CD4-positive, alpha-beta T cell (primary cell): Measurements from ENCODE around the gene SETD3. TPM values are rescaled to one million over a fixed set of nuclear protein-coding genes. Genes with fewer than 3 reads are reported as not detected.

Source experiments
- ATAC-seq: fragments of 200-7000 bp; cut with Tn5 transposase; one replicate; pipeline ENCODE4 v1.10.0; 2022; ENCODE audit warnings: mild to moderate bottlenecking; ENCODE audit not compliant: poor library complexity
- CTCF ChIA-PET: fragments of 350-600 bp; sonication (Branson Sonifier 250); formaldehyde crosslinking; loops from one replicate; lab custom pipeline; 2021; ENCODE audit warnings: antibody characterized with exemption, inconsistent platforms; lab: Charles Lee
- POLR2A ChIA-PET: fragments of 350-600 bp; sonication (Branson Sonifier 250); formaldehyde crosslinking; loops from one replicate; lab custom pipeline; 2021; ENCODE audit warnings: antibody characterized with exemption, inconsistent platforms; lab: Charles Lee
- DNase-seq, 14 experiments: peaks; one replicate each; pipeline ENCODE4 v3.0.0-alpha.2; 2013 to 2020; ENCODE audit warnings: mixed read lengths in 2 of 14
- H3K27ac ChIP-seq, 2 donors: one replicate each; pipeline versions ENCODE4 v1.5.1 to v1.7.0; 2013; ENCODE audit warnings: low read length in 2 of 2, low read depth in 1 of 2, mild to moderate bottlenecking in 1 of 2
- H3K27me3 ChIP-seq, 2 experiments: 1 replicate in 1 of 2; 2 replicates in 1 of 2; pipeline versions ENCODE4 v1.6.1 to v1.7.0; 2013; ENCODE audit warnings: low read length in 2 of 2, control low read depth in 1 of 2, mild to moderate bottlenecking in 1 of 2, moderate library complexity in 1 of 2; ENCODE audit not compliant: insufficient read depth in 2 of 2, control insufficient read depth in 1 of 2
- H3K36me3 ChIP-seq: one replicate; pipeline ENCODE4 v1.6.1; 2013; ENCODE audit warnings: low read length, control low read depth; ENCODE audit not compliant: insufficient read depth
- H3K4me1 ChIP-seq: one replicate; pipeline ENCODE4 v1.6.1; 2013; ENCODE audit warnings: low read length, control low read depth; ENCODE audit not compliant: insufficient read depth
- H3K4me3 ChIP-seq: one replicate; pipeline ENCODE4 v1.5.1; 2013; ENCODE audit warnings: mild to moderate bottlenecking, low read length, moderate library complexity
- H3K9me3 ChIP-seq, 2 experiments: 1 replicate in 1 of 2; 2 replicates in 1 of 2; pipeline versions ENCODE4 v1.6.1 to v1.7.0; 2013; ENCODE audit warnings: low read length in 2 of 2, mild to moderate bottlenecking in 2 of 2, control low read depth in 1 of 2, moderate library complexity in 1 of 2; ENCODE audit not compliant: control insufficient read depth in 1 of 2, insufficient read depth in 1 of 2
- H3K27ac Mint-ChIP-seq: one replicate; pipeline ENCODE4 v1.8.0; 2020; ENCODE audit warnings: mixed read lengths
- H3K27me3 Mint-ChIP-seq: one replicate; pipeline ENCODE4 v1.8.0; 2021; ENCODE audit warnings: mixed read lengths
- H3K36me3 Mint-ChIP-seq: one replicate; pipeline ENCODE4 v1.8.0; 2021; ENCODE audit warnings: low read depth, mixed read lengths
- H3K4me1 Mint-ChIP-seq: one replicate; pipeline ENCODE4 v1.8.0; 2021; ENCODE audit warnings: low read depth, mixed read lengths
- H3K4me3 Mint-ChIP-seq: one replicate; pipeline ENCODE4 v1.8.0; 2020; ENCODE audit warnings: mild to moderate bottlenecking, mixed read lengths
- H3K9me3 Mint-ChIP-seq: one replicate; pipeline ENCODE4 v1.8.0; 2020; ENCODE audit warnings: mixed read lengths
- CTCF ChIP-seq: fragments of 200-600 bp; IDR thresholded peaks from one replicate; pipeline ENCODE4 v1.8.0; 2022; ENCODE audit warnings: antibody characterized with exemption, mild to moderate bottlenecking
- intact Hi-C, 2 experiments: fragments of 100-400 bp; cut with DNase I in 1 of 2; cut with micrococcal nuclease in 1 of 2; formaldehyde crosslinking; loops; one replicate each; pipeline versions ENCODE4 v1.15.1 to v1.9.0; 2023 to 2025; cut with DNase I, micrococcal nuclease
- total RNA-seq, 174 experiments: library from RNA in 2 of 174; stranded (reverse) in 2 of 174; gene quantifications; one replicate each; pipeline ENCODE4 v1.2.3 and lab custom pipeline; 2021 to 2026

Gene SETD3
- total RNA-seq, 2 experiments from 2014 or later, result 46.1 to 51.4 TPM

DNA sequence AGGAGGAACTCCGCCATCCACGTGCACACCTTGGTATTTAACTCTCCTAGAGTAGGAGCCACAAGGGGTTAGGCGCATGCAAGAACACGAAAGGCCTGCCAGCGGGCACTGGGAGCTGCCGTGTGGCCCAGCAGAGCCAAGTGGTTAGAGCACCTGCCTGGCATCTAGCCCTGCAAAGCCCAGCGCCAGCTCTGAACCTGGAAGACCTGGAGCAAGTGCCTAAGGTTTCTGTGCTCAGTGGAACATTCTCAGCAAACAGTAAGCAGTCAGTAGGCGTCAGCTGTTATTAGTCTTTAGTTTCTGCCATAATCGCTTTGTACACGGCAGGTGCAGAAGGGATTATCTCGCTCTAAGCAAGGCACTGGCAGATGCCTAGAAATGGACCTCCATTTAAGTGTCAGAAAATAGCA is 55.4 kb downstream of the SETD3 start:
- intact Hi-C loops, result no loop called here
- H3K4me1 ChIP-seq, result no peaks in the 10 kb centered on the region

GRCh38 chr14:99424306-99424877 is 56.3 kb downstream of the SETD3 start:
- no peak overlapping the region for H3K4me3 ChIP-seq
- no peak for TF ChIP-seq CTCF
- no peaks in the 10 kb centered on the region for H3K4me1 ChIP-seq
- H3K36me3 ChIP-seq, result peaks cover 31% of the 10 kb centered on the region
- ATAC-seq (no peak), DNase-seq (no peak)
- Mint-ChIP-seq H3K27ac (peak overlapping the region; percentile 1), H3K9me3 (peaks cover 3% of the 10 kb centered on the region), H3K36me3 (peaks cover 44% of the 10 kb centered on the region), H3K4me1 (peaks cover 24% of the 10 kb centered on the region), H3K27me3 (no peaks in the 10 kb centered on the region), H3K4me3 (no peak overlapping the region)
- CTCF ChIA-PET, result no interaction called here
- intact Hi-C loops, result no loop called here
- no peak overlapping the region for H3K27ac ChIP-seq
- H3K27me3 ChIP-seq, result no peaks in the 10 kb centered on the region
- peaks cover 0 to 8% of the 10 kb centered on the region in 2 experiments for H3K9me3 ChIP-seq
- POLR2A ChIA-PET, result interaction anchor here (1.0 kb wide), 1 partner anchor 9 kb away, joined by 3 read pairs; no protein-coding TSS in a partner anchor

More for the DNA sequence above, 55.4 kb downstream of the SETD3 start:
- peaks cover 26% of the 10 kb centered on the region for H3K4me1 Mint-ChIP-seq
- no peak for TF ChIP-seq CTCF
- Histone ChIP-seq H3K27ac (no peak overlapping the region), H3K27me3 (no peaks in the 10 kb centered on the region), H3K36me3 (peaks cover 38% of the 10 kb centered on the region), H3K4me3 (no peak overlapping the region), H3K9me3 (peaks cover 0 to 8% of the 10 kb centered on the region in 2 experiments)
- POLR2A ChIA-PET, result no interaction called here
- CTCF ChIA-PET, result no interaction called here
- ATAC-seq (no peak), DNase-seq (no peak)
- H3K27ac Mint-ChIP-seq, result peak overlapping the region; percentile 1
- H3K4me3 Mint-ChIP-seq, result no peak overlapping the region
- peaks cover 53% of the 10 kb centered on the region for H3K36me3 Mint-ChIP-seq
- H3K27me3 Mint-ChIP-seq, result no peaks in the 10 kb centered on the region
- H3K9me3 Mint-ChIP-seq, result peaks cover 3% of the 10 kb centered on the region

- ChIA-PET POLR2A (no interaction called here), CTCF (no interaction called here)
- H3K4me3 ChIP-seq, result no peak overlapping the region
- Mint-ChIP-seq H3K9me3 (no peaks in the 10 kb centered on the region), H3K27ac (no peak overlapping the region), H3K36me3 (peaks cover 35% of the 10 kb centered on the region), H3K27me3 (no peaks in the 10 kb centered on the region), H3K4me1 (peaks cover 24% of the 10 kb centered on the region), H3K4me3 (no peak overlapping the region)
- peaks cover 22% of the 10 kb centered on the region for H3K36me3 ChIP-seq
- TF ChIP-seq CTCF, result no peak
- no peak overlapping the region for H3K27ac ChIP-seq
- ATAC-seq, result no peak
- no peaks in the 10 kb centered on the region for H3K27me3 ChIP-seq
- no peaks in the 10 kb centered on the region for H3K4me1 ChIP-seq
- H3K9me3 ChIP-seq, result peaks cover 0 to under 1% of the 10 kb centered on the region in 2 experiments
- DNase-seq, result no peak
- intact Hi-C loops, result no loop called here
These were observed 57.2 kb downstream of the SETD3 start for GRCh38 chr14:99423434-99423833.
